ENCODE measurements around the gene PALM.

GRCh38 chr19:780935-781334 lies 72.2 kb downstream of the PALM start:
- no peak for TF ChIP-seq CTCF (IDR thresholded peaks at IDR 0.05; ENCODE audit: low read length)
- TF ChIP-seq EZH2phosphoT487 (IDR thresholded peaks at IDR 0.05; ENCODE audit: low read length): no peak
